Neural cell (in vitro differentiated cells): ENCODE data around the gene SEMA6A. TPM values are rescaled to one million over a fixed set of nuclear protein-coding genes. Genes with fewer than 3 reads are reported as not detected.

Experiments used
- H2AFZ ChIP-seq: fragments of 200-600, 300-800 bp; sonication (generic), shearing (Covaris generic); 2 replicates; pipeline ENCODE4 v1.6.0; 2014; ENCODE audit warnings: low read depth, mild to moderate bottlenecking, antibody characterized with exemption, low read length, moderate library complexity
- H3F3A ChIP-seq: fragments of 200-600 bp; shearing (Covaris generic); 2 replicates; pipeline ENCODE4 v1.6.1; 2016; ENCODE audit warnings: mild to moderate bottlenecking, moderate library complexity, mixed read lengths, antibody characterized with exemption, low read length; ENCODE audit not compliant: insufficient read depth, poor library complexity, severe bottlenecking
- H3K27ac ChIP-seq: fragments of 200-600, 300-800 bp; sonication (generic), shearing (Covaris generic); 2 replicates; pipeline ENCODE4 v1.5.1; 2014; ENCODE audit warnings: mild to moderate bottlenecking, low read length, moderate library complexity
- H3K27me3 ChIP-seq: fragments of 300-800, 200-600 bp; sonication (generic), shearing (Covaris generic); 2 replicates; pipeline ENCODE4 v1.6.0; 2014; ENCODE audit warnings: mild to moderate bottlenecking, low read depth, low read length, moderate library complexity; ENCODE audit not compliant: insufficient read depth
- H3K36me3 ChIP-seq: fragments of 300-800, 200-600 bp; sonication (generic), shearing (Covaris generic); 2 replicates; pipeline ENCODE4 v1.5.1; 2014; ENCODE audit warnings: mild to moderate bottlenecking, antibody characterized with exemption, low read length, moderate library complexity; ENCODE audit not compliant: insufficient read depth
- H3K4me2 ChIP-seq: fragments of 300-800, 200-600 bp; sonication (generic), shearing (Covaris generic); 2 replicates; pipeline ENCODE4 v1.6.0; 2014; ENCODE audit warnings: mild to moderate bottlenecking, low read length
- H3K4me3 ChIP-seq: fragments of 300-800, 200-600 bp; sonication (generic), shearing (Covaris generic); 2 replicates; pipeline ENCODE4 v1.5.1; 2014; ENCODE audit warnings: mild to moderate bottlenecking, low read length, moderate library complexity
- H3K79me2 ChIP-seq: fragments of 200-600 bp; shearing (Covaris generic); replicated peaks from 2 replicates; pipeline ENCODE4 v1.6.0; 2014; ENCODE audit warnings: mild to moderate bottlenecking, low read length, moderate library complexity; ENCODE audit not compliant: insufficient read depth
- H3K9ac ChIP-seq: fragments of 300-800, 200-600 bp; sonication (generic), shearing (Covaris generic); 2 replicates; pipeline ENCODE4 v1.6.1; 2016; ENCODE audit warnings: mild to moderate bottlenecking, low read length, mixed read lengths
- H3K9me2 ChIP-seq: fragments of 200-600 bp; shearing (Covaris generic); 2 replicates; pipeline ENCODE4 v1.6.1; 2016; ENCODE audit warnings: mild to moderate bottlenecking, low read length, mixed read lengths; ENCODE audit not compliant: insufficient read depth
- H3K9me3 ChIP-seq: fragments of 200-600, 300-800 bp; sonication (generic), shearing (Covaris generic); 2 replicates; pipeline ENCODE4 v1.6.1; 2016; ENCODE audit warnings: mild to moderate bottlenecking, mixed run types, low read length, moderate library complexity, mixed read lengths
- H4K20me1 ChIP-seq: fragments of 200-600 bp; shearing (Covaris generic); 2 replicates; pipeline ENCODE4 v1.6.1; 2016; ENCODE audit warnings: mild to moderate bottlenecking, mixed run types; ENCODE audit not compliant: insufficient read depth
- EP300 ChIP-seq: fragments of 450-650 bp; conservative IDR thresholded peaks from 2 replicates; pipeline ENCODE4 v1.6.1; 2014; ENCODE audit warnings: antibody characterized with exemption, mild to moderate bottlenecking, moderate library complexity; ENCODE audit not compliant: poor library complexity, severe bottlenecking
- EZH2 ChIP-seq: fragments of 200-600, 300-800 bp; shearing (Covaris generic), sonication (generic); IDR thresholded peaks from 2 replicates; pipeline ENCODE4 v1.6.1; 2014; ENCODE audit warnings: antibody characterized with exemption, low read length, borderline replicate concordance, mild to moderate bottlenecking; ENCODE audit not compliant: insufficient read depth, poor library complexity, severe bottlenecking
- MXI1 ChIP-seq: fragments of 450-650 bp; conservative IDR thresholded peaks from 2 replicates; pipeline ENCODE4 v1.6.1; 2014; ENCODE audit warnings: antibody characterized with exemption, mild to moderate bottlenecking; ENCODE audit not compliant: poor library complexity, severe bottlenecking
- POLR2AphosphoS5 ChIP-seq: IDR thresholded peaks from 2 replicates; pipeline ENCODE4 v1.6.1; 2012
- RAD21 ChIP-seq: fragments of 450-650 bp; conservative IDR thresholded peaks from 2 replicates; pipeline ENCODE4 v1.6.1; 2014; ENCODE audit warnings: antibody characterized with exemption, mild to moderate bottlenecking, moderate library complexity
- REST ChIP-seq: IDR thresholded peaks from 2 replicates; pipeline ENCODE4 v1.6.1; 2012; ENCODE audit warnings: borderline replicate concordance
- SMC3 ChIP-seq: fragments of 450-650 bp; conservative IDR thresholded peaks from 2 replicates; pipeline ENCODE4 v1.6.1; 2014; ENCODE audit warnings: antibody characterized with exemption, mild to moderate bottlenecking, moderate library complexity; ENCODE audit not compliant: poor library complexity
- TAF1 ChIP-seq: IDR thresholded peaks from 2 replicates; pipeline ENCODE4 v1.6.1; 2012; ENCODE audit warnings: low read depth
- polyA plus RNA-seq: library from polyadenylated mRNA; depleted of rRNA; stranded (reverse); fragments of >200 nt; gene quantifications from 2 replicates; pipeline ENCODE4 v1.2.3, GENCODE V29; 2014
- TF ChIP-seq, protein P1 (sequence below): fragments of 450-650 bp; IDR thresholded peaks from 2 replicates; pipeline ENCODE4 v1.5.1; 2014; ENCODE audit warnings: antibody characterized with exemption, mild to moderate bottlenecking, moderate library complexity; ENCODE audit not compliant: poor library complexity, severe bottlenecking

Gene SEMA6A
- polyA plus RNA-seq, 1 donor from 2014 or later = 6.5 TPM

DNA sequence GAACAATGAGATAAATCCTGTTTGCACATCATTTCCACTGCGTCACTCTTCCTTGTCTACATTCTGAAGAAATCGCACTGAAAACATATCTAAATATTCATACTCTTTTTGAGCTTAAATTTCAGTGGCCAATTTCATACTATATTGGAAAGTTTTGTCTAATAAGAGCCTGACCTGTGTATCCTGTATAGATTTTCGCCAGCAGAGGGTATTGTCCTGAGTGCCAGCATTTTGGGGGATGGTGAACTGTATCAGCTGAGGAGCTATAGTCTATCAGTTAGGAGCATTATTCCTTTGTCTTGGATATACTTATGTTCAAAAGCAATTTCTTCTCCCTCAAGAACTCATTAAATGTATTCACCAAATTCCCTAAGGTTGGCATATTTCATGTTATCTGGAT, 102.3 kb downstream of the SEMA6A start:
- H4K20me1 ChIP-seq = no peaks in the 10 kb centered on the region
- peaks cover 7% of the 10 kb centered on the region for H3K36me3 ChIP-seq
- no peak overlapping the region for H2AFZ ChIP-seq
- H3K9me3 ChIP-seq = peaks cover 3% of the 10 kb centered on the region
- H3K27ac ChIP-seq = no peak overlapping the region
- no peak overlapping the region for H3K4me3 ChIP-seq
- no peaks in the 10 kb centered on the region for H3K27me3 ChIP-seq
- no peak overlapping the region for H3K4me2 ChIP-seq
- no peaks in the 10 kb centered on the region for H3K79me2 ChIP-seq
- TF ChIP-seq EZH2 (no peak), TAF1 (no peak), SMC3 (no peak), MXI1 (no peak), REST (no peak), RAD21 (no peak), POLR2AphosphoS5 (no peak), EP300 (no peak)
- TF ChIP-seq, protein P1, sequence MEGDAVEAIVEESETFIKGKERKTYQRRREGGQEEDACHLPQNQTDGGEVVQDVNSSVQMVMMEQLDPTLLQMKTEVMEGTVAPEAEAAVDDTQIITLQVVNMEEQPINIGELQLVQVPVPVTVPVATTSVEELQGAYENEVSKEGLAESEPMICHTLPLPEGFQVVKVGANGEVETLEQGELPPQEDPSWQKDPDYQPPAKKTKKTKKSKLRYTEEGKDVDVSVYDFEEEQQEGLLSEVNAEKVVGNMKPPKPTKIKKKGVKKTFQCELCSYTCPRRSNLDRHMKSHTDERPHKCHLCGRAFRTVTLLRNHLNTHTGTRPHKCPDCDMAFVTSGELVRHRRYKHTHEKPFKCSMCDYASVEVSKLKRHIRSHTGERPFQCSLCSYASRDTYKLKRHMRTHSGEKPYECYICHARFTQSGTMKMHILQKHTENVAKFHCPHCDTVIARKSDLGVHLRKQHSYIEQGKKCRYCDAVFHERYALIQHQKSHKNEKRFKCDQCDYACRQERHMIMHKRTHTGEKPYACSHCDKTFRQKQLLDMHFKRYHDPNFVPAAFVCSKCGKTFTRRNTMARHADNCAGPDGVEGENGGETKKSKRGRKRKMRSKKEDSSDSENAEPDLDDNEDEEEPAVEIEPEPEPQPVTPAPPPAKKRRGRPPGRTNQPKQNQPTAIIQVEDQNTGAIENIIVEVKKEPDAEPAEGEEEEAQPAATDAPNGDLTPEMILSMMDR = no peak
- no peaks in the 10 kb centered on the region for H3F3A ChIP-seq
- H3K9me2 ChIP-seq = no peaks in the 10 kb centered on the region
- H3K9ac ChIP-seq = no peak overlapping the region

DNA sequence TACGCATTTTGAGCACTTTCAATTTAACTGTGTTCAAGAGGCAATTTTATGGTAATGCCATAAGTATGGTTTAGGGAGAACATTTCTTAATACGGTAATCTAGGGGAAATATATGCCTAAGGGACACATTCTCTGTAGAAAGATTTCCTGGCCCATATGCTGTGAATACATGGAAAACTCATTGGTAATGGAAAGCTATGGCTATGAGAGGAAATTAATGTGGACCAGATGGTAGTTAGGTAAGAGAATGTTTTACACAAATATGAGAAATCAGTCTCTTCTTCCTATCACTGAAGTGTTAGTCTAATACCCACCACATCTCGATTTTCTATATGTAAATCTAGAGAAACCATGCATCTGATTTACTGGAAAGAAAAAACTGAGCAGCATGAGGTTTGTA, 105.0 kb downstream of the SEMA6A start:
- Histone ChIP-seq H3F3A (no peaks in the 10 kb centered on the region), H3K27ac (no peak overlapping the region), H3K9ac (no peak overlapping the region), H2AFZ (no peak overlapping the region), H3K9me3 (no peaks in the 10 kb centered on the region), H3K79me2 (no peaks in the 10 kb centered on the region), H4K20me1 (no peaks in the 10 kb centered on the region), H3K4me2 (no peak overlapping the region), H3K9me2 (no peaks in the 10 kb centered on the region), H3K36me3 (no peaks in the 10 kb centered on the region), H3K27me3 (no peaks in the 10 kb centered on the region), H3K4me3 (no peak overlapping the region)
- TF ChIP-seq EZH2 = no peak

- Histone ChIP-seq H4K20me1 (no peaks in the 10 kb centered on the region), H3F3A (no peaks in the 10 kb centered on the region), H3K9ac (no peak overlapping the region), H3K4me3 (no peak overlapping the region), H3K9me3 (no peaks in the 10 kb centered on the region), H3K27ac (no peak overlapping the region), H3K9me2 (no peaks in the 10 kb centered on the region), H2AFZ (no peak overlapping the region), H3K79me2 (no peaks in the 10 kb centered on the region), H3K27me3 (no peaks in the 10 kb centered on the region), H3K4me2 (no peak overlapping the region), H3K36me3 (no peaks in the 10 kb centered on the region)
- no peak for TF ChIP-seq MXI1
- TF ChIP-seq REST = no peak
- no peak for TF ChIP-seq POLR2AphosphoS5
- TF ChIP-seq, protein P1 = no peak
- no peak for TF ChIP-seq TAF1
- no peak for TF ChIP-seq SMC3
- TF ChIP-seq EZH2 = no peak
- no peak for TF ChIP-seq RAD21
- TF ChIP-seq EP300 = no peak
These were observed 106.0 kb downstream of the SEMA6A start for GRCh38 chr5:116468583-116468982.
